HG03280 (cell line): ENCODE data around the gene NEXMIF.
"Not testable (repeated sequence)": the region's sequence is repeated elsewhere in the genome, so short reads cannot be mapped to it uniquely, and the experiment has no call there.

Experiments
- ATAC-seq: cut with Tn5 transposase; IDR thresholded peaks from one replicate; pipeline ENCODE4 v1.9.1; 2021; ENCODE audit warnings: mild to moderate bottlenecking, moderate library complexity; ENCODE audit not compliant: unreplicated experiment

The NEXMIF gene

GRCh38 chrX:74925225-74926088 is at the start of gene NEXMIF:
Gene NEXMIF (minus strand): TSS chrX:74925452.
- peak; percentile 71 for ATAC-seq

- not testable (repeated sequence) for ATAC-seq
Measured at GRCh38 chrX:74961962-74962361, 36.7 kb upstream of the NEXMIF start.

DNA sequence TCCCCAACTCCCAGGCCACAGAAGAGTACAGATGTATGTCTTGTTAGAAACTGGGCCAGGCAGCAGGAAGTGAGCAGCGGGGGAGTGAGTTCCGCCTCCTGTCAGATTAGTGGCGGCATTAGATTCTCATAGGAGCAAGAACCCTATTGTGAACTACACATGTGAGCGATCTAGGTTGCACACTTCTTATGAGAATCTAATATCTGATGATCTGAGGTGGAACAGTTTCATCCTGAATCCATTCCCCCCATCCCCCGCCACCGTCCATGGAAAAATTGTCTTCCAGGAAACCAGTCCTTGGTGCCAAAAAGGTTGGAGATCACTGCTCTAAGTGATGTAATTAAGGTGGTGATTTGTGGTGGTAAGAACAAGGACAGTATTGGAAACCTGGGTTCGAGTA is 24.5 kb upstream of the NEXMIF start:
- no peak for ATAC-seq

DNA sequence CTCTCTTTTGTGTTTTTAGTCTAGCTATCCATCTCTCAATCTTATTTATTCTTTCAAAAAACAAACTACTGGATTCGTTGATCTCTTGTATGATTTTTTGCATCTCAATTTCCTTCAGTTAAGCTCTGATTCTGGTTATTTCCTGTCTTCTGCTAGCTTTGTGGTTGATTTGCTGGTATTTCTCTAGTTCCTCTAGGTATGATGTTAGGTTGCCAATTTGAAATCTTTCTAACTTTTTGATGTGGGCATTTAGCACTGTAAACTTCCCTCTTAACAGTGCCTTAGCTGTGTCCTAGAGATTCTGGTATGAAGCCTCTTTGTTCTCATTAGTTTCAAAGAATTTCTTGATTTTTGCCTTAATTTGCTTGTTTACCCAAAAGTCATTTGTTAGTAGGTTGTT is 15.2 kb upstream of the NEXMIF start:
- no peak for ATAC-seq

- ATAC-seq = no peak
Measured at GRCh38 chrX:74931214-74931613, 6.0 kb upstream of the NEXMIF start.

DNA sequence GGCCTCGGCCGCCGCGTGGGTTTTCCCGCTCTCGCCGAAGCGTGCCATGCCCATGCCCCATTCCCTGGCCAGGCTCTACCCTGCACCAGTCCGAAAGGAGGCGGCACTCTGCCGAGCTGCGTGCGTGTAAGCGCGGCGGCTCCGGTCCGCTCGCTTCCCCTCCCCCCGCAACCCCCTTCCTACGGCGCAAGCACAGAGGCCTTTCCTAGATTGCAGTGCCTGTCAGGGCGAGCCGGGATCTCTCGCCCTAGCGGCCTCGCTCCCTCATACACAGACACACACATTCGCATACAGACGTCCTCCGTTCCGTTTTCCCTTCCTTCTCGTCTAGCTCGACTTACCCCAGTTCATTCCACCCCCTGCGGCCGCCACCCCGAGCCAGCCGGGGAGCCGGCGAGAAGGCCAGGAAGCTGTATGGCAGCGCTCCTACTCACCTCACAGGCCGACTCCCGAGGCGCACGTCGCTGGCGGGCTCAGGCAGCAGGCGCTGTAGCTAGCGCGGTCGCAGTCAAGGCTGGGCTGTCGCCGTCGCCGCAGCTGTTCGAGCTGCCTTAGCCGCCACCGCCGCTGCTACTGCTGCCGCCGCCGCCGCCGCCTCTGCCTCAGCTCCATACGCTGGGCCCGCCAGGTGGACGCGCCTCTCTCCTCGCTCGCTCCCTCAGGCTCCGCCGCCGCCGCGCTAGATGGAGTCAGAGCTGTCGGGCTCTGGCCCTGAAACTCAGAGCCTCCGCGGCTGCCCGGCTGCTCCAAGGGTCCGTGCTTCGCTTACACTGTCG is 615 bp downstream of the NEXMIF start:
- peak; percentile 55 for ATAC-seq

- ATAC-seq = no peak
Measured at GRCh38 chrX:74923942-74924448, 1.3 kb downstream of the NEXMIF start.

DNA sequence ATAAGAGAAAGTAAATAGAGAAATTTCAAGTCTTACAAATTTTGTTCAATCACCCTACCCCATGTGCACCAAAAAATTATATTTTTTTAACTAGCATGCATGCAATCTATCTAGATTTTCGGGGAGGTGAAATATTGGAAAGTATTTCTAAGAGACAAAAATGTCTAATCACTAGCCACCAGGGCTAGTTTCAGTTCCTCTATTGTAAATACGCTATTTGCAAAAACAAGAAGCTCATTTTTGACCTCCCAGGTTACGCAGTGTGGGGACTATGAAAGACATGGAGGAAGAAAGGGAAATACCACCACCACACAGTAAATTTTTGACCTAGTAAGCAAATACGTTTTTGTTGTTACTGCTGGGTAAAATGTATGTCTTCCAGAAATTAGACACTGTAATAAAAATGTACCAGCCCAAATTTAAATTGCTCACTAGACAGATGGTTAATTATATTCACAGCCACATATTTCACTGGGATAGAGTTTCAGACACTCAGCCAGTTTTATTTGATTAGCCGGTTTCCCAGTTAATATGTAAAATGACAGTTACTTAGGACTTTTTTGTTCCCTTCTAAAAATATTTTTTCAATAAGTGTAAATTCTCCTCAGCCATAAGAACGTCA is 2.2 kb downstream of the NEXMIF start:
- peak; percentile 66 for ATAC-seq

DNA sequence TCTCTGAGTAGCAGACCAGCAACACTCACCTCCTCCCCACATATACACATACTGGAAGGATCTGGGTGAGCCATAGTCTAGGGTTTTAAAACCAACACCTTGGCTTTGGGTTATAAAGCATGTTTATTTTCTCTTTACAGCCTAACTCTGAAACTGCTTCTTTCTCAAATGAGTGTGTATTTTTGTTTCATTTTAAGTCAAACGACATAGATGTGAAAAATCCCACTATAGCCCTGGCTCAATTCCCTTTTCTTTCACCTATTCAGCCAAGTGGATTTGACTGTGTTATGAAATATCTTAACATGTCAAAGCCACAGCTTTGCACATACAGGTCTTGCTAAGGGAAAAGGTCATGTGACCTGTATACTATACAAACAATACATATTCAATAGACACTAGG is 13.8 kb downstream of the NEXMIF start:
- no peak for ATAC-seq

GRCh38 chrX:74906417-74906816 is 18.8 kb downstream of the NEXMIF start:
- ATAC-seq = no peak

DNA sequence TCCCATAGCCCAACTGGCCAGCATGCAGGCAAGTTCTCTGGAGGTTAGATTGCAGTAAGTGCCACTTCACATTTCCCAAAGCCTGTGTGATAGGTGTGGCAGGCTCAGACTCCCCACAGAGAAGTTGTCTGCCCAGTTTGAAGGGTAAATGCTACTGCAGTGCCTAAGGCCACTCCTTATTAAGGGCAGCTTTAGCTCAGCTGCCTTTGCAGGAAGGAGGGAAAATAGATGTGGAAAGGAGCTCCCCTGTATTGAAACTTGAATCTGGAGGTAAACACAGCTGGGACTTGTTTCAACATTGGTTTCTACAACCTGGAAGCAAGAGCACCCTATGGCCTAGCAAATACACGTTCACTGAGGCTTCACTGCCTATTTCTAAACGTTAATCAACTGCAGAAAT is 22.4 kb downstream of the NEXMIF start:
- no peak for ATAC-seq

DNA sequence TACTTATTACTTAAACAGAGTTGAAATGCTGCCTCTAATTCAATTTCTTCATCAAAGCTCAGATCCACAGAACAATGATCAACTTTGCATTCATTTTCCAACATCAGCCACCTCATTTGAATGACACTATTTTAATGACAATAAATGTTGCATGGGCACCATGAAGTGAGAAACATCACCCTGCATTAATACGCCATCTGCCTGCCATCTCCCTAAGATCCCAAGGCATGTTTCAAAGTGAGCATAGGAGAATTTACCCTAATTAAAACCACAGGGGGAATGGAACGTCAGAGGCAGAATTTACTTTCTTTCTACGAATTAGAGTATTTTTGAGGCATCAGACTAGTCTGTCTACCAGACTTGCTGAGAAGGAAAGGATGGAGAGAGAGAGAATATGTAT is 32.7 kb downstream of the NEXMIF start:
- ATAC-seq = no peak

DNA sequence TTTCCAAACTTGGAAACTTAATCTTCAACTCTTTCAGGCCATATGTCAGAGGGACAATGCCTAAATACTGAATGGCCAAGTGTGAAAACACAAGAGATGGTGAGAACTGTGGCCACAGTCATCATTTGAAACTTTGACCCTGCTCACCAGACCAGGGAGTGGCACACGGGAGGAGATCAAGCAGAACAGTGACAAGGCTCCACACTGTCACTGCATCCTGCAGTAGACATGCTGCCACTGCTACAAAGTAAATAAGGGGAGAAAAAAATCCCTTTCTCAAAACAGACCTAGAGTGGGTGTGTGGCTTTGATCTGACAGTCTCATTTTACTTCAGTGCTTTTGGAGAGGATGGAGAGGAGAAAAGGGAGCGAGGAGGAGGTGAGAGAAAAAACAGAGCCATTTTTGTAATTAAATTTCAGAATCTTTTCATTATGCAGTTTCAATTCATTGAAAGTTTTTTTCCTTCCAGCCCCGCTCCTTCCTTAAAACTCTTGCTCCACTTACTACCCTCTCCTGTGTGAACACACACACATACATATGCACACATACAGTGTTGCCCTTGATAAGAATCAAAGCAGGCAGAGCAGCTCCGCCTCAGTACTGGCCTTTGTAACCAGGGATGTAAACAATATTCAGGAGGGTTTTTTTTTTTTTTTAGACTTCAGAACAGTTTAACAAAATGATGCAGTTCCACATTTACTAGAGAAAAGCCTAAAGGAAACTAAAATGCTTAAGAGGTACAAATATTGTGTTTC is 34.4 kb downstream of the NEXMIF start:
- peak; percentile 85 for ATAC-seq

GRCh38 chrX:74882383-74882782 is 42.9 kb downstream of the NEXMIF start:
- not testable (repeated sequence) for ATAC-seq

DNA sequence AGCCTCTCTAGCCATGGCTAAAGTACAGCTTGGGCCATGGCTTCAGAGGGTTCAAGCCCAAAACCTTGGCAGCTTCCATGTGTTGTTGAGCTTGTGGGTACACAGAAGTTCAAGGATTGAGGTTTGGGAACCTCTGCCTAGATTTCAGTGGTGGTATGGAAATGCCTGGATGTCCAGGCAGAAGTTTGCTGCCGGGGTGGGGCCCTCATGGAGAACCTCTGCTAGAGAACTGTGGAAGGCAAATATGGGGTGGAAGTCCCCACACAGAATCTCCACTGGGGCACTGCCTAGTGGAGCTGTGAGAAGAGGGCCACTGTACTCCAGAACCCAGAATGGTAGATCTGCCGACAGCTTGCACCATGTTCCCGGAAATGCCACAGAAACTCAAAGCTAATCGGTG is 59.5 kb downstream of the NEXMIF start:
- ATAC-seq = no peak

GRCh38 chrX:74853255-74853654 is 72.0 kb downstream of the NEXMIF start:
- ATAC-seq = no peak

GRCh38 chrX:74835566-74835965 is 89.7 kb downstream of the NEXMIF start:
- no peak for ATAC-seq

GRCh38 chrX:74819797-74820196 is 105.5 kb downstream of the NEXMIF start:
- ATAC-seq = not testable (repeated sequence)

- ATAC-seq = no peak
Measured at GRCh38 chrX:74814681-74815080, 110.6 kb downstream of the NEXMIF start.

DNA sequence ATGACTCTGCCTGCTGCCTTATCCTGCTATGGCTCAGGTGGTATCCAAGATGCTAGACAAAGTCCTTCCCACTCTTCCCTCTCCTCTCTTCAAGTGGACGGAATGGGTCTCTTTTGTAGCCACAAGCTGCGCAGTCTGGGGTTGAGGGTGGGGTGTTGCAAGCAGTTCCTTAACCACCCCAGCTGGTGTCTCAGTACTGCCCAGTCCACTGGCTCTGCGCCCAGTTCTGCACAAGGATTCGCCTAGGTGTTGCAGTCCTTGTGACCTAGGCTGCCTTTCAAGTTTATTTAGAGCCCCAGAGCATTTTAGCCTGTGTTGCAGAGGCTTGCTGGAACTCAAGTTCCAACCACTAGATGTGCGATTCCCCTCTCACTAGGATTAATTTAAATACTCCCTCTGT is 120.7 kb downstream of the NEXMIF start:
- no peak for ATAC-seq

DNA sequence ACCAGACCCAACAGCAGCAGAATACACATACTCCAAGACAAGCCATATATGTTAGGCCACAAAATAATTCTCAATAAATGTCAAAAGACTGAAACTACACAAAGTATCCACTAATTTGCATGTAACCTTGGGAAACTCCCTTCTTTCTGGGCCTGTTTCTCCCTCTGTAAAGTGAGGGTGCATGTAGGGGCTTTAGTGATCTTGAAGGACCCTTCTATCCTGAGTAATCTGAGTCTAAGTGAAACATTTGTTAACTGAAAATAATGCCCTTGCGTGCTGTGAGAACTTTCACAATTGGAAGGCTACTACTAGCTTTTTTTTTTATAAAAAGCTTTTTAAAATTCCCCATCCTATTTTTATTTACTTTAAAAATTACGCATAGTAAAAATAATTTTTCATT is 125.2 kb downstream of the NEXMIF start:
- no peak for ATAC-seq
